Neuronal stem cell (in vitro differentiated cells): Measurements from ENCODE around the gene PTPRD.

Experiments
- DNase-seq: peaks from one replicate; pipeline ENCODE4 v3.0.0-alpha.2; 2013; ENCODE audit warnings: low spot score
- H2AFZ ChIP-seq: one replicate; pipeline ENCODE4 v1.6.1; 2013; ENCODE audit warnings: mild to moderate bottlenecking, low read length, inconsistent platforms
- H2AK5ac ChIP-seq: 2 replicates; pipeline ENCODE4 v1.6.1; 2013; ENCODE audit warnings: low read depth, mild to moderate bottlenecking, inconsistent platforms, low read length, moderate library complexity, mixed read lengths
- H2BK120ac ChIP-seq: 2 replicates; pipeline ENCODE4 v1.6.1; 2013; ENCODE audit warnings: low read depth, mild to moderate bottlenecking, inconsistent platforms, low read length, moderate library complexity, mixed read lengths
- H2BK12ac ChIP-seq: one replicate; pipeline ENCODE4 v1.6.1; 2013; ENCODE audit warnings: low read length, inconsistent platforms
- H2BK15ac ChIP-seq: 2 replicates; pipeline ENCODE4 v1.6.1; 2013; ENCODE audit warnings: mild to moderate bottlenecking, low read length, inconsistent platforms, mixed read lengths
- H2BK5ac ChIP-seq: one replicate; pipeline ENCODE4 v1.6.1; 2013; ENCODE audit warnings: inconsistent platforms, mild to moderate bottlenecking, low read length, moderate library complexity
- H3K14ac ChIP-seq: one replicate; pipeline ENCODE4 v1.6.1; 2013; ENCODE audit warnings: low read length, inconsistent platforms
- H3K18ac ChIP-seq: 2 replicates; pipeline ENCODE4 v1.6.1; 2013; ENCODE audit warnings: low read length, inconsistent platforms
- H3K23ac ChIP-seq: 2 replicates; pipeline ENCODE4 v1.6.1; 2013; ENCODE audit warnings: low read depth, mild to moderate bottlenecking, mixed read lengths, low read length, inconsistent platforms; ENCODE audit not compliant: poor library complexity
- H3K27ac ChIP-seq: replicated peaks from 3 replicates; pipeline ENCODE4 v1.5.1; 2013; ENCODE audit warnings: low read length, inconsistent platforms
- H3K27me3 ChIP-seq, 3 experiments: 2 replicates each; pipeline ENCODE4 v1.6.1; 2013; ENCODE audit warnings: low read length in 3 of 3, mild to moderate bottlenecking in 2 of 3, inconsistent platforms in 1 of 3, low read depth in 1 of 3, mixed read lengths in 1 of 3, moderate library complexity in 1 of 3; ENCODE audit not compliant: control insufficient read depth in 3 of 3, insufficient read depth in 3 of 3
- H3K36me3 ChIP-seq, 2 donors: replicated peaks in 1 of 2; 2 replicates each; pipeline ENCODE4 v1.6.1; 2013; ENCODE audit warnings: low read length in 2 of 2; ENCODE audit not compliant: control insufficient read depth in 2 of 2, insufficient read depth in 2 of 2
- H3K4ac ChIP-seq: 2 replicates; pipeline ENCODE4 v1.6.1; 2013; ENCODE audit warnings: inconsistent platforms, mild to moderate bottlenecking, low read length, moderate library complexity
- H3K4me1 ChIP-seq, 2 donors: 1 replicate in 1 of 2; 2 replicates in 1 of 2; pipeline ENCODE4 v1.6.1; 2013; ENCODE audit warnings: low read length in 2 of 2, low read depth in 1 of 2; ENCODE audit not compliant: control insufficient read depth in 2 of 2, insufficient read depth in 1 of 2
- H3K4me2 ChIP-seq: one replicate; pipeline ENCODE4 v1.6.1; 2013; ENCODE audit warnings: mild to moderate bottlenecking, low read length, inconsistent platforms; ENCODE audit not compliant: insufficient read depth, poor library complexity, severe bottlenecking
- H3K4me3 ChIP-seq, 2 donors: 2 replicates each; pipeline ENCODE4 v1.5.1; 2013; ENCODE audit warnings: low read length in 2 of 2, mild to moderate bottlenecking in 2 of 2, inconsistent platforms in 1 of 2, moderate library complexity in 1 of 2
- H3K79me1 ChIP-seq: one replicate; pipeline ENCODE4 v1.6.1; 2013; ENCODE audit warnings: low read depth, mild to moderate bottlenecking, inconsistent platforms, low read length, moderate library complexity
- H3K9ac ChIP-seq: one replicate; pipeline ENCODE4 v1.6.1; 2013; ENCODE audit warnings: mild to moderate bottlenecking, low read depth, low read length, inconsistent platforms; ENCODE audit not compliant: poor library complexity
- H3K9me3 ChIP-seq, 2 donors: replicated peaks in 1 of 2; 2 replicates each; pipeline versions ENCODE3 to v1.6.1; 2013; ENCODE audit warnings: low read length in 2 of 2, mild to moderate bottlenecking in 2 of 2, inconsistent platforms in 1 of 2, low read depth in 1 of 2, mixed read lengths in 1 of 2, moderate library complexity in 1 of 2; ENCODE audit not compliant: control insufficient read depth in 2 of 2, insufficient read depth in 1 of 2
- H4K8ac ChIP-seq: one replicate; pipeline ENCODE4 v1.6.1; 2013; ENCODE audit warnings: low read depth, mild to moderate bottlenecking, inconsistent platforms, low read length, moderate library complexity
- H4K91ac ChIP-seq: one replicate; pipeline ENCODE4 v1.6.1; 2013; ENCODE audit warnings: low read length, low read depth, mild to moderate bottlenecking, inconsistent platforms; ENCODE audit not compliant: poor library complexity
- WGBS, 2 donors: extraction: QIAGEN DNeasy Blood & Tissue Kit; methylation state at CpG; one replicate each; pipeline ENCODE4 v1.1.7; 2013; ENCODE audit warnings: missing lambda C conversion rate in 2 of 2, mixed read lengths in 1 of 2; ENCODE audit not compliant: insufficient read length in 2 of 2, insufficient replicate concordance in 1 of 2; ENCODE audit errors: extremely low coverage in 2 of 2; 5-methylcytosine and 5-hydroxymethylcytosine counted together

PTPRD gene

DNA sequence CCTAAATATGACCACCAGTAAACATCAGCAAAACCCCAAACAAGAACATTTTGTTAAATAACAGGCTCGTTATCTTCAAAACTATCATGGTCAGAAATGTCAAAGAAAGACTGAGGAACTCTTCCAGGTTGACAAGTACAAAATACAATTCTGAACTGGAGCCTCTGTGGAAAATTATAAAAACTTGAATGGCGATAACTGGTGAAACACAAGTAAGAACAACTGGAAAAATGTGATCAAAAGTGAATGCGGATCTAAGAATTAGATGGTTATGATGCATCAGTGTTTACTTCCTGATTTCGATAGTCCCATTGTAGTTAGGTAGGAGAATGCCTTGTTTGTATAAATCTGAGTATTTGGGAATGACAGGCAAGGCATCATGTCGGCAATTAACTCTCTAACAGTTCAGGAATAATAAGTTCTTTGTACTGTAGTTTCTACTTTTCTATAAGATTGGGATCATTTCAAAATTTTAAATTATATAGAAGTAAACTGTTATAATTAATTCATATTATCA is 2073.1 kb downstream of the PTPRD start:
- H3K27me3 ChIP-seq = no peaks in the 10 kb centered on the region
- H3K23ac ChIP-seq = no peak overlapping the region
- no peak overlapping the region for H3K9ac ChIP-seq
- peaks cover 0 to 4% of the 10 kb centered on the region in 2 donors for H3K9me3 ChIP-seq
- H3K79me1 ChIP-seq = no peaks in the 10 kb centered on the region
- H2BK5ac ChIP-seq = no peak overlapping the region
- no peak overlapping the region for H3K4me2 ChIP-seq
- H2BK12ac ChIP-seq = no peak overlapping the region
- H3K14ac ChIP-seq = no peak overlapping the region
- H2BK120ac ChIP-seq = no peak overlapping the region
- H3K4ac ChIP-seq = no peak overlapping the region
- no peaks in the 10 kb centered on the region for H3K36me3 ChIP-seq
- no peak overlapping the region for H2BK15ac ChIP-seq
- no peak overlapping the region for H3K27ac ChIP-seq
- WGBS, 2 donors = no CpG with 5 or more reads among the region's 5 CpGs
- no peak overlapping the region for H3K4me3 ChIP-seq
- H3K4me1 ChIP-seq = no peaks in the 10 kb centered on the region
- H4K8ac ChIP-seq = no peak overlapping the region
- H2AFZ ChIP-seq = no peak overlapping the region
- H2AK5ac ChIP-seq = no peak overlapping the region
- no peak overlapping the region for H4K91ac ChIP-seq
- no peak for DNase-seq
- no peak overlapping the region for H3K18ac ChIP-seq

DNA sequence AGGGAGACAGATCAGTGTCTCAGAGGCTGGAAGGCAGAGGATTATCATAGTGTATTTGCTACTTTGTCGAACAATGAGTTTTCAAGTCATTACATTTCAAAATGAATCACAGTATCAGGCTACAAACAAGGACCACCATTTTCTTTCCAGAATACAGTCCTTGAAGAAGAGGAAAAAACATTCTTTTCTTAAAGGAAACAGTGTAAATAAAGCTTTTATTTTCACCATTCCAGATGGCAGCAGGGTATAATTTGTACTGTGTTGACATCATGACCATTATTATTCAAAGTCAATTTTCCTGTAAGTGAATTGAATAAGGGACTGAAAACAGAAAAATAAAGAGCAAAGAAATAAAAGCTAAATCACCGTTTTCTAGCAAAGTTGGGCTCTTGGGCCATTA is 2076.0 kb downstream of the PTPRD start:
- Histone ChIP-seq H2AK5ac (no peak overlapping the region), H3K4me1 (peaks cover 5 to 6% of the 10 kb centered on the region in 2 donors), H3K18ac (no peak overlapping the region), H2AFZ (no peak overlapping the region), H3K36me3 (no peaks in the 10 kb centered on the region), H3K14ac (no peak overlapping the region), H3K4me2 (no peak overlapping the region), H3K4ac (no peak overlapping the region), H3K4me3 (no peak overlapping the region), H4K8ac (no peak overlapping the region), H3K9me3 (peaks cover 0 to 4% of the 10 kb centered on the region in 2 donors), H2BK12ac (no peak overlapping the region), H3K27me3 (no peaks in the 10 kb centered on the region), H3K23ac (no peak overlapping the region), H2BK5ac (no peak overlapping the region), H3K79me1 (no peaks in the 10 kb centered on the region), H2BK120ac (no peak overlapping the region), H3K27ac (no peak overlapping the region), H2BK15ac (no peak overlapping the region), H3K9ac (no peak overlapping the region), H4K91ac (no peak overlapping the region)
- WGBS, 2 donors = no CpG with 5 or more reads among the region's 2 CpGs
- no peak for DNase-seq

DNA sequence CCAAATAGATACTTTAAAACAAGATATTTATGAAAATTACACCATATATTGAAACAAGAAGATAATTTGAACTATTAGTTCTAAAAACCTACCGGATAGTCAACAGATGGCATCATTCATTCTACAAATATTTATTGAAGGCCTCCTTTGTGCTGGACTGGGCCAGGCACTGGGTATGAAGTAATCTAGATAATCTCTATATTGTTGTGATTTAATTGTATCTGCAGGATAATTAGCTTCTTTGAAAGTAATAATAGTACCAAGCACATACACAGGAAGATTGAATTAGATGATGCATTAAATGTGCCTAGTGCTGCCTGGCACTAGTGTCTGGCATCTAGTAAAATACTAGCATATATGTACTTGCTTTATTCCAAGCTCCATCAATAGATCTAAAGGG is 2078.0 kb downstream of the PTPRD start:
- H3K36me3 ChIP-seq = no peaks in the 10 kb centered on the region

DNA sequence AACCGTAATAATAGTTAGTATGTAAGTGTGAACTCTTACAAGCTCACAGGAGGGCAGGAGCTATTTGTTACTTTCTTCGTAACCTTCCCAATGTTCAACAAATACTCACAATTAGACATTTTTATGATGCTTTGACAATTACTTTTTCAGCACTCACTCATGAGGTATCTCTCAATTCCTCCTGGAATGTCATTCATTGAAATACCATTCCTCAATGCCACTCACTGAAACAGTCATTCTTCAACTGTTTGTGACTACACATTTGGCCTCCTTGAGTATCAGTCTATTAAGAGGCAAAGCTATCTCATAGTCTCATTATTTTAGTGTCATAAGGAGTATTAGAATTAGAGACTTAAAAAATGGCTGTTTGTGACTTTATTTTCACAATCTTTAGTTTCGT is 2079.1 kb downstream of the PTPRD start:
- Histone ChIP-seq H3K9ac (no peak overlapping the region), H2BK12ac (no peak overlapping the region), H3K4me3 (no peak overlapping the region), H2BK15ac (no peak overlapping the region), H2BK5ac (no peak overlapping the region), H2BK120ac (no peak overlapping the region), H3K23ac (no peak overlapping the region), H3K18ac (no peak overlapping the region), H3K79me1 (no peaks in the 10 kb centered on the region), H3K27ac (no peak overlapping the region), H4K8ac (no peak overlapping the region), H4K91ac (no peak overlapping the region), H3K9me3 (peaks cover 0 to 1% of the 10 kb centered on the region in 2 donors), H2AFZ (no peak overlapping the region), H3K27me3 (no peaks in the 10 kb centered on the region), H3K4me2 (no peak overlapping the region), H3K4me1 (peaks cover 5 to 8% of the 10 kb centered on the region in 2 donors), H2AK5ac (no peak overlapping the region), H3K4ac (no peak overlapping the region), H3K36me3 (no peaks in the 10 kb centered on the region), H3K14ac (no peak overlapping the region)
- peak; percentile 12 for DNase-seq
- no CpG with 5 or more reads among the region's 3 CpGs for WGBS, 2 donors

More for the DNA sequence above, 2078.0 kb downstream of the PTPRD start:
- Histone ChIP-seq H3K9me3 (peaks cover 0 to 4% of the 10 kb centered on the region in 2 donors), H4K91ac (no peak overlapping the region), H4K8ac (no peak overlapping the region), H3K4me3 (no peak overlapping the region), H3K4me2 (no peak overlapping the region), H3K14ac (no peak overlapping the region), H3K23ac (no peak overlapping the region), H2BK15ac (no peak overlapping the region), H2BK12ac (no peak overlapping the region), H3K4ac (no peak overlapping the region), H3K27me3 (no peaks in the 10 kb centered on the region), H2AK5ac (no peak overlapping the region), H3K4me1 (peaks cover 5 to 8% of the 10 kb centered on the region in 2 donors), H2BK5ac (no peak overlapping the region), H3K79me1 (no peaks in the 10 kb centered on the region), H3K9ac (no peak overlapping the region), H2AFZ (no peak overlapping the region), H2BK120ac (no peak overlapping the region), H3K27ac (no peak overlapping the region), H3K18ac (no peak overlapping the region)
- no peak for DNase-seq
- WGBS, 2 donors = no CpG with 5 or more reads among the region's 1 CpG
